Aorta (tissue), 5 donors: ENCODE measurements around the gene ADAMTS16. TPM values are rescaled to one million over a fixed set of nuclear protein-coding genes. Genes with fewer than 3 reads are reported as not detected.

Experiments
- ATAC-seq: fragments of 200-7000 bp; cut with Tn5 transposase; one replicate; pipeline ENCODE4 v1.9.1; 2022; ENCODE audit warnings: moderate library complexity; ENCODE audit not compliant: low FRiP score
- DNase-seq, 2 donors: peaks; one replicate each; pipeline ENCODE4 v3.0.0-alpha.2; 2020
- H3K27ac ChIP-seq, 2 donors: one replicate each; pipeline ENCODE4 v1.5.1; 2013; ENCODE audit warnings: low read length in 2 of 2, mild to moderate bottlenecking in 2 of 2, moderate library complexity in 2 of 2, control low read depth in 1 of 2, inconsistent platforms in 1 of 2, low read depth in 1 of 2
- H3K27me3 ChIP-seq, 2 donors: one replicate each; pipeline ENCODE4 v1.6.1; 2013; ENCODE audit warnings: control low read depth in 1 of 2, low read length in 1 of 2, mild to moderate bottlenecking in 1 of 2, moderate library complexity in 1 of 2; ENCODE audit not compliant: insufficient read depth in 2 of 2, control insufficient read depth in 1 of 2
- H3K36me3 ChIP-seq, 2 donors: one replicate each; pipeline ENCODE4 v1.6.1; 2013; ENCODE audit warnings: control low read depth in 1 of 2, low read length in 1 of 2, mild to moderate bottlenecking in 1 of 2; ENCODE audit not compliant: insufficient read depth in 2 of 2, control insufficient read depth in 1 of 2
- H3K4me1 ChIP-seq, 2 donors: one replicate each; pipeline ENCODE4 v1.6.1; 2013; ENCODE audit warnings: low read length in 2 of 2, control low read depth in 1 of 2, mild to moderate bottlenecking in 1 of 2, moderate library complexity in 1 of 2; ENCODE audit not compliant: insufficient read depth in 2 of 2, control insufficient read depth in 1 of 2
- H3K4me3 ChIP-seq, 2 donors: one replicate each; pipeline ENCODE4 v1.5.1; 2013; ENCODE audit warnings: low read length in 2 of 2, control low read depth in 1 of 2, mild to moderate bottlenecking in 1 of 2
- H3K9me3 ChIP-seq: one replicate; pipeline ENCODE4 v1.6.1; 2013; ENCODE audit warnings: mild to moderate bottlenecking, low read length; ENCODE audit not compliant: control insufficient read depth
- WGBS, 2 donors: extraction: QIAGEN DNeasy Blood & Tissue Kit; methylation state at CpG; one replicate each; pipeline ENCODE4 v1.1.7; 2013; 5-methylcytosine and 5-hydroxymethylcytosine counted together
- intact Hi-C, 2 donors: fragments of 100-400 bp; cut with DNase I; formaldehyde crosslinking; loops; one replicate each; pipeline versions ENCODE4 v1.14.2 to v1.15.0; 2022
- polyA plus RNA-seq, 2 donors: library from polyadenylated mRNA; stranded (reverse); fragments of 200-250 nt; gene quantifications; one replicate each; pipeline ENCODE4 v1.2.3, GENCODE V29; 2013
- total RNA-seq, 2 donors: library from RNA; stranded (reverse); fragmentation: NEBNext Ultra II Directional; extraction: Animal tissue kit (Norgen Biotek cat#: 25700); gene quantifications; one replicate each; pipeline ENCODE4 v1.2.1, GENCODE V29; 2021
- donor health status: healthy with polysubstance abuse.
- donor health status: Bipolar disorder and iron deficiency.
- donor health status: DM: no; HTN: no; CAD: no.
- donor health status: DM: no; HTN: no; CAD: no.
- donor health status: DM: yes; HTN: yes; CAD: no.

The ADAMTS16 gene
- total and polyA plus RNA-seq, 4 donors: 0.10 to 0.81 TPM; not detected in 2

DNA sequence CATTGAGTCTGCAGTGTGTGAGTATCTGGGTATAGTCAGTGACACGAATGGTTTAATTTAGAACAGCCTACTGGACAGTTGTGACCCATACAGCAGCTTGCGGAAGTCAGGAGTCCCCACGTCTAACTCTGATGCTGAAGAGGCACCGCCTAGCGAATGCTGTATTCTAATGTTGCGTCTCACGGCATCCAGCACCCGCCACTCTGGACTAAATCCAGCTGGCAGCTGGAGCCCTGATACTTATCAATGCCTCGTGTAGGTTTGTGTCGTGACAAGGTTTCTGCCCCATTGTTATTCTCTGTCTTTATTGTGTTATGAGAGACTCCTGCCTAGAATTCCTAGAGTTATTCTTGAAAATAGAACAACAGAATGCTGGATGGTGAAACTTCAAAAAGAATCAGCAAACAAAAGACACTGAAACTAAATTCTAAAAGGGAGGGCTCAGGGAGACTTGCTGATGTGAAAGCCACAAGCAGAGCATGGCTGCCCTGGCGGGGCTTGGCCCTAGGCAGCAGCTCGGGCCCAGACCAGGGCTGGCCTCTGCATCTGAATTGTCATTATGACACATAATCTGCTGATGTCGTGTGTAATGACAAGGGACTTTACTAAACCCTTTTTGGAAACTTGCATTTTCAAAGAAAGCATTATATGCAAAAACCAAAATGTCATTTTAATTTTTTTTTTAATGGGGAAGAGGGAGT, 158.9 kb downstream of the ADAMTS16 start:
- DNase-seq: no peak
- Histone ChIP-seq H3K36me3 (no peaks in the 10 kb centered on the region), H3K4me3 (no peak overlapping the region), H3K4me1 (no peaks in the 10 kb centered on the region), H3K27me3 (no peaks in the 10 kb centered on the region), H3K27ac (no peak overlapping the region), H3K9me3 (peaks cover 4% of the 10 kb centered on the region)
- WGBS, 2 donors: 77% methylated on average over 13 of the region's 13 CpGs
- intact Hi-C loops: no loop called here
- ATAC-seq: no peak

DNA sequence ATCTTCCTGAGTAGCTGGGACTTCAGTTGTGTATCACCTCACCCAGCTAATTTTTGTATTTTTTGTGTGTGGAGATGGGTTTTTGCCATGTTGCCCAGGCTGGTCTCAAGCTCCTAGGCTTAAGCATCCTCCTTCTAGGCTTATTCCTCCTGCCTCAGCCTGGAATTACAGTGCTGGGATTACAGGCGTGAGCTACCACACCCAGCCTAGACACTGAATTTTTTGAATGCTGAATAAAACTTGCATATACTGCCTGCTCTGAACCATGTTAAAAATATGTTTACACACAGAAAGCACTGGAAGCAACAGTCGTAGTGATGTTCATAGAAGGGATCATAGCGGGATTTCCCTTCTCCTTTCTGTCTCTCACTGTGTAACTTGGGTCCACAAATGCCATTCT, 161.0 kb downstream of the ADAMTS16 start:
- Histone ChIP-seq H3K9me3 (peaks cover 2% of the 10 kb centered on the region), H3K36me3 (no peaks in the 10 kb centered on the region), H3K27me3 (no peaks in the 10 kb centered on the region), H3K27ac (no peak overlapping the region), H3K4me3 (no peak overlapping the region), H3K4me1 (no peaks in the 10 kb centered on the region)
- intact Hi-C loops: no loop called here
- WGBS, 2 donors: 0% methylated on average over 3 of the region's 3 CpGs
- ATAC-seq (no peak), DNase-seq (no peak)

DNA sequence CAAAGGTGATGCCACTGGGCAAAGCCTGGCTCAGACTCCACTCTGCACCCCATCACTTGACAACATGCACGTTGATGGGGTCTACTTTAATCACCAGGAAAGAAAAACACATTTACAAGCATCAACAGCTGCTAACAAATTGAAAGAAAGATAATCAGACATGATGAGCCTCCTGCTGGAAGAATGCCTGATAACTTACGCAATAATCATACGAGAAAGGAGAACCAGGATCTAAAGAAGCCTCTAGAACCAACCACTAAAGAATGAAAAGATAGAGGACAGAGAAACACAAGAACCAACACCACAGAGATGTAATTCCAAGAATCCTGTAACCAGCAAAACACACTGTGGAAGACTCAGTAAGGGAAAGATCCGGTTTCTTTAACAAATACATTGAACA, 162.1 kb downstream of the ADAMTS16 start:
- Histone ChIP-seq H3K9me3 (peaks cover 2% of the 10 kb centered on the region), H3K4me1 (no peaks in the 10 kb centered on the region), H3K4me3 (no peak overlapping the region), H3K36me3 (no peaks in the 10 kb centered on the region), H3K27me3 (no peaks in the 10 kb centered on the region), H3K27ac (no peak overlapping the region)
- ATAC-seq (no peak), DNase-seq (no peak)
- intact Hi-C loops: no loop called here
- 69 to 70% methylated on average over 4 of the region's 4 CpGs for WGBS, 2 donors

DNA sequence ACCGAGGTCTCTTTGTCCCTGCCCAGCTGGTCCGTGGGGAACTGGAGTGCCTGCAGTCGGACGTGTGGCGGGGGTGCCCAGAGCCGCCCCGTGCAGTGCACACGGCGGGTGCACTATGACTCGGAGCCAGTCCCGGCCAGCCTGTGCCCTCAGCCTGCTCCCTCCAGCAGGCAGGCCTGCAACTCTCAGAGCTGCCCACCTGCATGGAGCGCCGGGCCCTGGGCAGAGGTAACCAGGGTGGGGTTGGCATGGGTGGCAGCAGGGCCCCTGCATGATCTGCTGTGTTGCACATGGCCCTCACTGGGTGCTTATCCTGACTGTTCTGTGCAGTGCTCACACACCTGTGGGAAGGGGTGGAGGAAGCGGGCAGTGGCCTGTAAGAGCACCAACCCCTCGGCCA, 163.1 kb downstream of the ADAMTS16 start:
- no peaks in the 10 kb centered on the region for H3K4me1 ChIP-seq
- ATAC-seq (no peak), DNase-seq (no peak)
- intact Hi-C loops: no loop called here
- H3K27me3 ChIP-seq: no peaks in the 10 kb centered on the region
- no peak overlapping the region for H3K27ac ChIP-seq
- no peak overlapping the region for H3K4me3 ChIP-seq
- no peaks in the 10 kb centered on the region for H3K36me3 ChIP-seq
- H3K9me3 ChIP-seq: peaks cover 2% of the 10 kb centered on the region
- 93 to 95% methylated on average over 15 of the region's 15 CpGs for WGBS, 2 donors

DNA sequence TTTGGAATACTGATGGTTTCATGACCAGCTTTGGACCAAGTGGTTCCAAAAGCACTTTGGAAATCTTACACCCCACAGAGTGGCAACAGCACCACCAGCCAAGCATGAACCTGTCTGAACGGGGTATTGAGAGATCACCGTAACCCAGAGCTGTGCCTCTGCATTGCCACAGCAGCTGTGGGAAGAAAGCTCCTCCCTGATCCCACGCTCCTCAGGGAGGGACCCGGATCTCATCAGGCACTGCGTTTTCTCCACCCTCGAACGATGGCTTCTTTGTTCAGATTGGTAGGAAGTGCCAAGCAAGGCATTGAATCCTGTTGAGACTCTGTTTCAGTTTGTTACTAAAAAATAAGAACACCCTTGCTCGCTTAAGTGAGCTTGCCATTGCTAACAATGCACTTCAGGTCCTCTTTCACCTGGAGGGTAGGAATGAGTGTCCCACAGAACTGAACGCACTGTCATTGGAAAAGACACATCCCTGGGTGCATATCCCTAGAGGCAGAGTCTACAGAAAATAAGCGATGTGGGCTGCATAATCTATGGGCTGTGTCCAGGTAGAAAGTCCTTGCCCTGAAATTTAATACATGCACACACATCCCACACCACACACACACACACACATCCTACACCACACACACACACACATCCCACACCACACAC, 164.4 kb downstream of the ADAMTS16 start:
- Histone ChIP-seq H3K36me3 (no peaks in the 10 kb centered on the region), H3K4me3 (no peak overlapping the region), H3K9me3 (peaks cover 2% of the 10 kb centered on the region), H3K27ac (no peak overlapping the region), H3K4me1 (no peaks in the 10 kb centered on the region), H3K27me3 (no peaks in the 10 kb centered on the region)
- intact Hi-C loops: no loop called here
- WGBS, 2 donors: 22 to 23% methylated on average over 10 of the region's 10 CpGs
- ATAC-seq (no peak), DNase-seq (no peak)

DNA sequence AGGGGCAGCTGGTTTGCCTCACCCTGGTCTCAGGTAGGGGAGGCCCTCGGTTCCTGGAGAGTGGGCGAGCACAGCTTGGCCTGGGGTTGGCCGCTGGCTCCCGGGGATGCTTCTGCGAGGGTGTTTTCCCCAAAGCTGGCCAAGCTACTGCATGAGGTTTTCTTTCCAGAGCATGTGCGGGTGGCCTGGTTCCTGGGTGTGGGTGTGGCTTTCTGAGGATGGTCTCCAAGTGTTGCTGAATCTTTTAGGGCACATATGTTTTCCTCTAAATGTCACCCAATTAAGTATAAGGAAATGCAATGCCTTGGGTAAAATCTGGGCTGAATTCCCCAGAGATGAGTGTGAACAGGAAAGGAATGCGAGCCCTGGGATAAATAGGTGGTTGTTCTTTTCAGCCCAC, 166.6 kb downstream of the ADAMTS16 start:
- no peak for ATAC-seq

DNA sequence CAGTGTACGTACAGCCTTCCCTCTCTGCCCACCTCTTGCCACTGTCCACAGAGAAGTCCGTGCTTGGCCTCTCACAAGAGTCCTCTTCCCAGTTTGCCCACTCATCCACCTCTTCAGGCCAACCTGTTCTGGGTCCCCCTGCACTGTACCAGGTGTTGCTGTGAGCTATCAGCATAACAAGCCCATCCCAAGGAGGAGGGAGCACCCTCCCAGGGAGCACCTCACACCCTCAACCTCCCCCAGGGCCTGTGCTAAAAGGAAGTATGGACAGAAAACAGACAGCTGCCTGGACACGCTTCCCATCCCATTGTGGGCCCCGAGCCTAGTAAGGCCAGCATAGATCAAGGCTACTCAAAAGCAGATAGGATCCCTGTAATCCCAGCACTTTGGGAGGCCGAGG, 168.2 kb downstream of the ADAMTS16 start:
- Histone ChIP-seq H3K4me3 (no peak overlapping the region), H3K9me3 (no peaks in the 10 kb centered on the region), H3K27ac (no peak overlapping the region), H3K4me1 (no peaks in the 10 kb centered on the region), H3K36me3 (no peaks in the 10 kb centered on the region), H3K27me3 (no peaks in the 10 kb centered on the region)
- ATAC-seq (no peak), DNase-seq (no peak)
- 95% methylated on average over 5 of the region's 5 CpGs for WGBS, 2 donors
- intact Hi-C loops: no loop called here

More for the DNA sequence above, 166.6 kb downstream of the ADAMTS16 start:
- Histone ChIP-seq H3K9me3 (peaks cover 2% of the 10 kb centered on the region), H3K27ac (no peak overlapping the region), H3K36me3 (no peaks in the 10 kb centered on the region), H3K4me3 (no peak overlapping the region), H3K4me1 (no peaks in the 10 kb centered on the region), H3K27me3 (no peaks in the 10 kb centered on the region)
- DNase-seq: no peak
- WGBS, 2 donors: 56 to 58% methylated on average over 7 of the region's 7 CpGs
- intact Hi-C loops: no loop called here

DNA sequence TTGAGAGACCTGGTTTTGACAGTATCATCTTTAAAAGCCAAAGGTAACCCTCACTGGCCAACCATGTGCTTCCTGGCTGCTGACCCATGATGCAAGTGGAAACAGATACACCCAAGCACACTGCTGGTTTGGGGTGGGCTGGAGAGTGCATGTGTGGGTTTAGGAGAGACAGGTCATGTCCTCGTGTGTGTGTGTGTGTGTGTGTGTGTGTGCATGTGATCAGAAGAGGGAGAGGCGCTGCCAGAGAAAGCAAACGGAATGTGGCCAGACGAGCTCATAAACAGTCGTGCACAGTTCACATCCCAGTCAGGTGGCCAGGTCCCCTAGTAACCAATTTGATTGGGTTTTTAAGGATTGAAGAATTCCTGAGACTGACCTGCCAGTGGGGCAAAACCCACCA, 169.5 kb downstream of the ADAMTS16 start:
- Histone ChIP-seq H3K4me3 (no peak overlapping the region), H3K4me1 (no peaks in the 10 kb centered on the region), H3K27ac (no peak overlapping the region), H3K27me3 (no peaks in the 10 kb centered on the region), H3K9me3 (peaks cover 3% of the 10 kb centered on the region), H3K36me3 (no peaks in the 10 kb centered on the region)
- 53 to 66% methylated on average over 5 of the region's 5 CpGs for WGBS, 2 donors
- no peak for ATAC-seq
- intact Hi-C loops: no loop called here
- no peak for DNase-seq

DNA sequence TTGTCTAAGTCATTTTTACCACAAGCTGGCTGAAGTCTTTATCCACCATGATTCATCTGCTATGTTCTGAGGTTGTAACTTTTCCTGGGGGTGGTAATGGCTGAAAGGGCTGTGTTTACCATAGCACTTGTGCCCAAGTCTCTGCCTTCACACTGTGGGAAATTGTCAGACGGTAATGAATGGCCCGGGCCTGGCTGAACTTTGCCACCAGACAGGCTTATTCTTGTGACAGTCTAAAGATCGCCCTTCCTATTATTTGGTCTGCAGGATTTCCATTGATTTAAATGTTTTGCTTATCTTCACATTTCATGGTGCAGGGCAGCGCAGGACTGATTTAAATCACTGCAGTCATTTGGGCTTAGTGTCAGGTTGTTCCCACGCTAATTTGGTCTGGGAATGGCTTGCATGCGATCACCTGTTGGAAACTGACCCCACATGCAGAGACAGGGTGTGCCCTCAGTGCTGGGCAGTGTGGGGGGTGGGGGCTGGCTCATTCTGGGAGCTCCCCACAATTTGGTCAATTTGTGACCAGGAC, 173.0 kb downstream of the ADAMTS16 start:
- ATAC-seq (no peak), DNase-seq (no peak)
- H3K4me1 ChIP-seq: no peaks in the 10 kb centered on the region
- intact Hi-C loops: no loop called here
- no peaks in the 10 kb centered on the region for H3K27me3 ChIP-seq
- no peak overlapping the region for H3K4me3 ChIP-seq
- H3K36me3 ChIP-seq: no peaks in the 10 kb centered on the region
- no peak overlapping the region for H3K27ac ChIP-seq
- peaks cover 3% of the 10 kb centered on the region for H3K9me3 ChIP-seq
- 63 to 65% methylated on average over 6 of the region's 6 CpGs for WGBS, 2 donors
